Measurements from ENCODE around the gene CPEB4.

CPEB4 gene

GRCh38 chr5:173859408-173860159, 28.6 kb upstream of the CPEB4 start:
- DNase-seq, result no peak

GRCh38 chr5:173862047-173862477, 26.1 kb upstream of the CPEB4 start:
- DNase-seq, result no peak

- DNase-seq, result no peak
These were observed 24.8 kb upstream of the CPEB4 start for GRCh38 chr5:173863359-173863758.

- DNase-seq, result no peak
These were observed 23.8 kb upstream of the CPEB4 start for GRCh38 chr5:173864126-173865050.

- DNase-seq, result no peak
These were observed 21.8 kb upstream of the CPEB4 start for GRCh38 chr5:173866243-173866857.

GRCh38 chr5:173866858-173867679, 21.1 kb upstream of the CPEB4 start:
- DNase-seq, result no peak

GRCh38 chr5:173868096-173868880, 19.9 kb upstream of the CPEB4 start:
- no peak for DNase-seq

GRCh38 chr5:173869316-173869715, 18.8 kb upstream of the CPEB4 start:
- DNase-seq, result no peak

- DNase-seq, result no peak
These were observed 15.2 kb upstream of the CPEB4 start for GRCh38 chr5:173872957-173873305.

- no peak for DNase-seq
These were observed 14.7 kb upstream of the CPEB4 start for GRCh38 chr5:173873306-173873922.

GRCh38 chr5:173875189-173875588, 13.0 kb upstream of the CPEB4 start:
- no peak for DNase-seq

- DNase-seq, result no peak
These were observed 9.8 kb upstream of the CPEB4 start for GRCh38 chr5:173878224-173878967.

GRCh38 chr5:173880306-173880985, 7.7 kb upstream of the CPEB4 start:
- DNase-seq, result no peak

GRCh38 chr5:173881811-173882575, 6.2 kb upstream of the CPEB4 start:
- no peak for DNase-seq

- DNase-seq, result no peak
These were observed 5.5 kb upstream of the CPEB4 start for GRCh38 chr5:173882632-173883031.

- no peak for DNase-seq
These were observed 4.7 kb upstream of the CPEB4 start for GRCh38 chr5:173883347-173883924.

GRCh38 chr5:173884402-173885053, 3.6 kb upstream of the CPEB4 start:
- peak; percentile 25 for DNase-seq

- no peak for DNase-seq
These were observed 3.1 kb upstream of the CPEB4 start for GRCh38 chr5:173885054-173885443.
